ENCODE measurements around the gene SH3BP4. TPM values are rescaled to one million over a fixed set of nuclear protein-coding genes. Genes with fewer than 3 reads are reported as not detected.

Gene SH3BP4
- total RNA-seq, 4 donors from 2014 or later = 11.0 to 22.9 (median 18.7) TPM

- H3K27me3 ChIP-seq = peaks cover 0 to 2% (median 0%) of the 10 kb centered on the region in 4 donors
- no peak for DNase-seq
- no peaks in the 10 kb centered on the region for H3K4me1 ChIP-seq
- no peaks in the 10 kb centered on the region for H3K9me3 ChIP-seq
- TF ChIP-seq POLR2A (IDR thresholded peaks at IDR 0.05) (no peak), CTCF (IDR thresholded peaks at IDR 0.05) (no peak)
- no peak overlapping the region for H3K27ac ChIP-seq
- WGBS, 2 donors = 82 to 92% methylated on average over 3 of the region's 3 CpGs
- intact Hi-C loops (cut with DNase I) = no loop called here
- H3K36me3 ChIP-seq = no peaks in the 10 kb centered on the region
- no peak overlapping the region for H3K4me3 ChIP-seq
Observed at GRCh38 chr2:234919711-234920110, 32.1 kb upstream of the SH3BP4 start.

- intact Hi-C loops (cut with DNase I) = no loop called here
- H3K4me3 ChIP-seq = no peak overlapping the region
- no peak for DNase-seq
- peaks cover 0 to 5% (median 0%) of the 10 kb centered on the region in 4 donors for H3K27me3 ChIP-seq
- no peak for TF ChIP-seq POLR2A (IDR thresholded peaks at IDR 0.05)
- no peak for TF ChIP-seq CTCF (IDR thresholded peaks at IDR 0.05)
- no peak overlapping the region for H3K27ac ChIP-seq
- no peaks in the 10 kb centered on the region for H3K9me3 ChIP-seq
- H3K36me3 ChIP-seq = no peaks in the 10 kb centered on the region
- 61 to 81% methylated on average over 2 of the region's 2 CpGs for WGBS, 2 donors
- H3K4me1 ChIP-seq = no peaks in the 10 kb centered on the region
Observed at GRCh38 chr2:234920836-234921235, 31.0 kb upstream of the SH3BP4 start.

GRCh38 chr2:234929002-234929401 lies 22.8 kb upstream of the SH3BP4 start:
- Histone ChIP-seq H3K27me3 (peaks cover 0 to 5% (median 0%) of the 10 kb centered on the region in 4 donors), H3K9me3 (no peaks in the 10 kb centered on the region), H3K4me1 (no peaks in the 10 kb centered on the region), H3K4me3 (no peak overlapping the region), H3K27ac (no peak overlapping the region), H3K36me3 (no peaks in the 10 kb centered on the region)
- TF ChIP-seq CTCF (IDR thresholded peaks at IDR 0.05) (no peak), POLR2A (IDR thresholded peaks at IDR 0.05) (no peak)
- no peak for DNase-seq
- 96 to 98% methylated on average over 9 to 11 of the region's 11 CpGs for WGBS, 2 donors
- intact Hi-C loops (cut with DNase I) = no loop called here

- H3K9me3 ChIP-seq = no peaks in the 10 kb centered on the region
- H3K27me3 ChIP-seq = no peaks in the 10 kb centered on the region
- TF ChIP-seq CTCF (IDR thresholded peaks at IDR 0.05) (no peak), POLR2A (IDR thresholded peaks at IDR 0.05) (no peak)
- DNase-seq = no peak
- H3K4me3 ChIP-seq = no peak overlapping the region
- intact Hi-C loops (cut with DNase I) = no loop called here
- WGBS, 2 donors = 63 to 66% methylated on average over 4 of the region's 4 CpGs
- H3K36me3 ChIP-seq = no peaks in the 10 kb centered on the region
- no peak overlapping the region for H3K27ac ChIP-seq
- no peaks in the 10 kb centered on the region for H3K4me1 ChIP-seq
Observed at GRCh38 chr2:234930397-234930796, 21.4 kb upstream of the SH3BP4 start.

- no peaks in the 10 kb centered on the region for H3K9me3 ChIP-seq
- no peaks in the 10 kb centered on the region for H3K36me3 ChIP-seq
- no peaks in the 10 kb centered on the region for H3K4me1 ChIP-seq
- H3K4me3 ChIP-seq = no peak overlapping the region
- H3K27ac ChIP-seq = no peak overlapping the region
- intact Hi-C loops (cut with DNase I) = no loop called here
- no peak for TF ChIP-seq CTCF (IDR thresholded peaks at IDR 0.05)
- no peak for TF ChIP-seq POLR2A (IDR thresholded peaks at IDR 0.05)
- WGBS, 2 donors = 63 to 65% methylated on average over 2 of the region's 2 CpGs
- DNase-seq = no peak
- H3K27me3 ChIP-seq = peaks cover 0 to 2% (median 0%) of the 10 kb centered on the region in 4 donors
Observed at GRCh38 chr2:234931371-234931770, 20.4 kb upstream of the SH3BP4 start.

All from esophagus squamous epithelium (tissue), 5 donors.